Hepatocyte (in vitro differentiated cells): ENCODE measurements around the gene FAM3C. TPM values are rescaled to one million over a fixed set of nuclear protein-coding genes. Genes with fewer than 3 reads are reported as not detected.

ENCODE experiments used
- DNase-seq: peaks from one replicate; pipeline ENCODE4 v3.0.0-alpha.2; 2016; ENCODE audit warnings: low spot score
- H2AFZ ChIP-seq: fragments of 200-600 bp; sonication (generic); 2 replicates; pipeline ENCODE4 v1.6.0; 2016; ENCODE audit warnings: antibody characterized with exemption, mild to moderate bottlenecking
- H3K27ac ChIP-seq: fragments of 200-600 bp; sonication (generic); 2 replicates; pipeline ENCODE4 v1.5.1; 2016; ENCODE audit warnings: mild to moderate bottlenecking
- H3K27me3 ChIP-seq: fragments of 200-600 bp; sonication (generic); 2 replicates; pipeline ENCODE4 v1.6.1; 2016
- H3K36me3 ChIP-seq: fragments of 200-600 bp; sonication (generic); replicated peaks from 2 replicates; pipeline ENCODE4 v1.5.1; 2016; ENCODE audit warnings: low read depth; ENCODE audit not compliant: insufficient read depth
- H3K4me1 ChIP-seq: fragments of 200-600 bp; sonication (generic); 2 replicates; pipeline ENCODE4 v1.5.1; 2016; ENCODE audit warnings: mild to moderate bottlenecking, moderate library complexity; ENCODE audit not compliant: insufficient read depth
- H3K4me2 ChIP-seq: fragments of 200-600 bp; sonication (generic); 2 replicates; pipeline ENCODE4 v1.6.0; 2016
- H3K4me3 ChIP-seq: fragments of 200-600 bp; sonication (generic); 2 replicates; pipeline ENCODE4 v1.5.1; 2016; ENCODE audit warnings: mild to moderate bottlenecking
- H3K79me2 ChIP-seq: fragments of 200-600 bp; sonication (generic); 2 replicates; pipeline ENCODE4 v1.6.0; 2017; ENCODE audit warnings: mild to moderate bottlenecking
- H3K9me2 ChIP-seq: fragments of 200-600 bp; sonication (generic); replicated peaks from 2 replicates; pipeline ENCODE4 v1.6.0; 2017; ENCODE audit warnings: mild to moderate bottlenecking; ENCODE audit not compliant: insufficient read depth
- H3K9me3 ChIP-seq: fragments of 200-600 bp; sonication (generic); 2 replicates; pipeline ENCODE4 v1.5.1; 2016; ENCODE audit warnings: low read depth, mild to moderate bottlenecking
- H4K20me1 ChIP-seq: fragments of 200-600 bp; sonication (generic); 2 replicates; pipeline ENCODE4 v1.6.0; 2016; ENCODE audit warnings: mild to moderate bottlenecking; ENCODE audit not compliant: insufficient read depth, poor library complexity, severe bottlenecking
- EZH2 ChIP-seq: fragments of 200-600 bp; sonication (generic); IDR thresholded peaks from 2 replicates; pipeline ENCODE4 v1.6.1; 2016; ENCODE audit warnings: antibody characterized with exemption, mild to moderate bottlenecking, borderline replicate concordance
- EZH2phosphoT487 ChIP-seq: fragments of 200-600 bp; sonication (generic); IDR thresholded peaks from one replicate; pipeline ENCODE4 v1.6.1; 2018; ENCODE audit warnings: antibody characterized with exemption, mild to moderate bottlenecking, low read depth, moderate library complexity; ENCODE audit not compliant: unreplicated experiment, severe bottlenecking
- WGBS: methylation state at CpG from one replicate; pipeline ENCODE4 v1.1.6; 2016; ENCODE audit warnings: low lambda C conversion rate; ENCODE audit errors: missing lambda C conversion rate; 5-methylcytosine and 5-hydroxymethylcytosine counted together
- polyA plus RNA-seq: library from polyadenylated mRNA; unstranded; fragments of >200 nt; fragmentation: Nextera tagmentation; extraction: Ambion mirVana; gene quantifications from 2 replicates; pipeline ENCODE4 v1.2.1, GENCODE V29; 2016
- total RNA-seq: library from RNA; depleted of rRNA; stranded (reverse); fragments of >200 nt; gene quantifications from 2 replicates; pipeline ENCODE4 v1.2.3, GENCODE V29; 2014
- TF ChIP-seq, protein P1 (sequence below): fragments of 200-600 bp; sonication (generic); IDR thresholded peaks from 2 replicates; pipeline ENCODE4 v1.5.1; 2016; ENCODE audit warnings: antibody characterized with exemption, mild to moderate bottlenecking; ENCODE audit not compliant: poor library complexity

The FAM3C gene
- total and polyA plus RNA-seq, 2 experiments from 2014 or later = 119 to 127 TPM

DNA sequence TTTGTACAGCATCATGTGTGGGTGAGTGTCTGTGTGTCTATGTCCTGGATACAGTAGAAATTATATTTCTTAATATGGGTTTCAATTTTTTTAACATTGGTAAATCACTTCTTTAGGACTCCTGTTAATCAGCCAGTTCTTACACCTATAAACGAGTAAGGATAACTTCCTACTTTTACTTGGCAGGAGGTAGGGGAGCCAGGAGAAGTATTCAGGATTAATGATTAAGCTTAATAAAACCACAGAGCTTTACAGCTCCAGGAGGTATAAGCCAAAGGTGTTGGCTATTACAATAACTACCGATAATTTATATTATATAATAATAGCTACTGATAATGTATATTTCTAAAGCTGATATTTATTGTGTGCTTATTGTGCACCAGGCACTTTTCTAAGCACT, 1.7 kb upstream of the FAM3C start:
- Histone ChIP-seq H3K9me2 (no peaks in the 10 kb centered on the region), H2AFZ (no peak overlapping the region), H3K36me3 (no peaks in the 10 kb centered on the region), H3K27ac (peak overlapping the region; percentile 69), H3K27me3 (no peaks in the 10 kb centered on the region), H3K4me3 (no peak overlapping the region), H3K79me2 (peaks cover 28% of the 10 kb centered on the region), H3K4me2 (peak overlapping the region; percentile 34), H4K20me1 (peaks cover 3% of the 10 kb centered on the region), H3K4me1 (peaks cover 14% of the 10 kb centered on the region), H3K9me3 (no peaks in the 10 kb centered on the region)
- DNase-seq = peak; percentile 17
- no peak for TF ChIP-seq EZH2phosphoT487
- TF ChIP-seq EZH2 = no peak
- TF ChIP-seq, protein P1, sequence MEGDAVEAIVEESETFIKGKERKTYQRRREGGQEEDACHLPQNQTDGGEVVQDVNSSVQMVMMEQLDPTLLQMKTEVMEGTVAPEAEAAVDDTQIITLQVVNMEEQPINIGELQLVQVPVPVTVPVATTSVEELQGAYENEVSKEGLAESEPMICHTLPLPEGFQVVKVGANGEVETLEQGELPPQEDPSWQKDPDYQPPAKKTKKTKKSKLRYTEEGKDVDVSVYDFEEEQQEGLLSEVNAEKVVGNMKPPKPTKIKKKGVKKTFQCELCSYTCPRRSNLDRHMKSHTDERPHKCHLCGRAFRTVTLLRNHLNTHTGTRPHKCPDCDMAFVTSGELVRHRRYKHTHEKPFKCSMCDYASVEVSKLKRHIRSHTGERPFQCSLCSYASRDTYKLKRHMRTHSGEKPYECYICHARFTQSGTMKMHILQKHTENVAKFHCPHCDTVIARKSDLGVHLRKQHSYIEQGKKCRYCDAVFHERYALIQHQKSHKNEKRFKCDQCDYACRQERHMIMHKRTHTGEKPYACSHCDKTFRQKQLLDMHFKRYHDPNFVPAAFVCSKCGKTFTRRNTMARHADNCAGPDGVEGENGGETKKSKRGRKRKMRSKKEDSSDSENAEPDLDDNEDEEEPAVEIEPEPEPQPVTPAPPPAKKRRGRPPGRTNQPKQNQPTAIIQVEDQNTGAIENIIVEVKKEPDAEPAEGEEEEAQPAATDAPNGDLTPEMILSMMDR = no peak
- WGBS = 74% methylated on average over 2 of the region's 2 CpGs

DNA sequence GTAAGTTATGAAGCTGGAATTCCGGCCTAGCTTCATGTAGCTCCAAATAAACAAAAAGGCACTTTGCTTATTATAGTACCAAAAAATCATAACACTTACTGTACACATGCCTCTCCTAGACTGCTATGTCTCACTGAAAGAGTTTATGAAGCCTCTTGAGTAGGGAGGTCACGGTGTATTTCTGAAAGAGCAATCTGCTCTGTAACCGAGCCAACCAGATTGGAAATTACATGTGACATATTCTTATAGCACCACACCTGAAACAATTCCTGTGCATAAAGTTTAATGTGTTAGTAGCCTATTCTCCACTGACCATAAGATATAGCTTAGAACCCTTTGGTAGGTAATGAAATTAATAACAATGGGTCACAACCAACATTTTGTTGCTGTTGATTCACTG, 1.3 kb upstream of the FAM3C start:
- Histone ChIP-seq H3K4me1 (peaks cover 14% of the 10 kb centered on the region), H3K27me3 (no peaks in the 10 kb centered on the region), H3K4me2 (no peak overlapping the region), H3K9me3 (no peaks in the 10 kb centered on the region), H3K79me2 (peaks cover 33% of the 10 kb centered on the region), H3K27ac (peak overlapping the region; percentile 69), H3K9me2 (no peaks in the 10 kb centered on the region), H2AFZ (peak overlapping the region; percentile 67), H4K20me1 (peaks cover 3% of the 10 kb centered on the region), H3K4me3 (no peak overlapping the region), H3K36me3 (no peaks in the 10 kb centered on the region)
- DNase-seq = no peak
- TF ChIP-seq EZH2 (no peak), EZH2phosphoT487 (no peak)
- TF ChIP-seq, protein P1 = no peak
- 89% methylated on average over 3 of the region's 3 CpGs for WGBS

DNA sequence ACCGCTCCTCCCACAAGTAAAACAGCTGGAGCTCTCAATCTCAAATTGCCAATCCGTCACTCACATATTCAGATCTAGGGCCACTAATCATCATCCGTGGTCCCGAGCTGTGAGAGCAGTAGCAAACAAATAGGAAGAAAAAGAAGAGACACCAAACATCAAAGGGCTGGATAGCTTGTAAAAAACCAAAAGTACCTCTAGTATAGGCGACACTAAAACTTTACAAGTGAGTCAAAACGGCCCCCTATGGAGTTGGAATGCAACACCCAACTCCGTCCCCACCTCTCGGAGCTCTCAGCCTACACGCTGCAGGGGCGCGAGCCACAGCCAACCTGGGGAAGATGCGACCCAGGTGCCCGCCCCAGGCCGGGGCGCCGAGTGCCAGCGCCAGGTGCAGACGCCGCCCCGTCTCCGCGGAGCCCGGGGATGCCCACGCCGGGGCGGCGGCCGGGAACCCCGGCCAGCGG, 581 bp downstream of the FAM3C start:
- H4K20me1 ChIP-seq = peaks cover 3% of the 10 kb centered on the region
- H3K36me3 ChIP-seq = no peaks in the 10 kb centered on the region
- H2AFZ ChIP-seq = peak overlapping the region; percentile 43
- peak; percentile 54 for DNase-seq
- peak overlapping the region; percentile 94 for H3K27ac ChIP-seq
- peak overlapping the region; percentile 71 for H3K4me2 ChIP-seq
- no peaks in the 10 kb centered on the region for H3K9me2 ChIP-seq
- peaks cover 14% of the 10 kb centered on the region for H3K4me1 ChIP-seq
- H3K9me3 ChIP-seq = no peaks in the 10 kb centered on the region
- H3K4me3 ChIP-seq = peak overlapping the region; percentile 69
- no peaks in the 10 kb centered on the region for H3K27me3 ChIP-seq
- peaks cover 51% of the 10 kb centered on the region for H3K79me2 ChIP-seq
- 2% methylated on average over 30 of the region's 30 CpGs for WGBS
- TF ChIP-seq EZH2phosphoT487 (no peak), EZH2 (no peak)
- TF ChIP-seq, protein P1 = no peak
